ENCODE measurements around the gene DPH2. TPM values are rescaled to one million over a fixed set of nuclear protein-coding genes. Genes with fewer than 3 reads are reported as not detected.

The DPH2 gene
- total RNA-seq, 4 donors from 2014 or later = 10.4 to 16.8 (median 12.3) TPM

DNA sequence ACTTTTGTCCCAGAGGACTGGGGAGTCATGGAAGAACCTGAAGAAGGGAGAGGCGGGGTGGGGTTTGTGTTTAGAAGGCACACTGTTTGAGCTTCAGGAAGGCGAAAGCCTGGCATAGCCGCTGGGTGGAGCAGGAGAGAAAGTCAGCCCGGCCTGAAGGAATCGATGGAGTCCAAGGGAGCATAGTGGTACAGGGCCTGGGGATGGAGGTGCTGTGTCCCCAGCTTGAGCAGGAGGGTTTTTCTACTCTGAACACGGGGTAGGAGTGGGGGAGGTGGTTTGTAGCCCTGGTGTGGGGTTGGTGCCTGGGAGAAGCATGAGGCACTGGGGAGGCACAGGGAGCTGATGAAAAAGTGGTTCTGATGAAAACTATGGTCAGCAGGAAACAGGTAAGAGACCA lies 16.9 kb downstream of the DPH2 start:
- TF ChIP-seq, protein P1, sequence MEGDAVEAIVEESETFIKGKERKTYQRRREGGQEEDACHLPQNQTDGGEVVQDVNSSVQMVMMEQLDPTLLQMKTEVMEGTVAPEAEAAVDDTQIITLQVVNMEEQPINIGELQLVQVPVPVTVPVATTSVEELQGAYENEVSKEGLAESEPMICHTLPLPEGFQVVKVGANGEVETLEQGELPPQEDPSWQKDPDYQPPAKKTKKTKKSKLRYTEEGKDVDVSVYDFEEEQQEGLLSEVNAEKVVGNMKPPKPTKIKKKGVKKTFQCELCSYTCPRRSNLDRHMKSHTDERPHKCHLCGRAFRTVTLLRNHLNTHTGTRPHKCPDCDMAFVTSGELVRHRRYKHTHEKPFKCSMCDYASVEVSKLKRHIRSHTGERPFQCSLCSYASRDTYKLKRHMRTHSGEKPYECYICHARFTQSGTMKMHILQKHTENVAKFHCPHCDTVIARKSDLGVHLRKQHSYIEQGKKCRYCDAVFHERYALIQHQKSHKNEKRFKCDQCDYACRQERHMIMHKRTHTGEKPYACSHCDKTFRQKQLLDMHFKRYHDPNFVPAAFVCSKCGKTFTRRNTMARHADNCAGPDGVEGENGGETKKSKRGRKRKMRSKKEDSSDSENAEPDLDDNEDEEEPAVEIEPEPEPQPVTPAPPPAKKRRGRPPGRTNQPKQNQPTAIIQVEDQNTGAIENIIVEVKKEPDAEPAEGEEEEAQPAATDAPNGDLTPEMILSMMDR (IDR thresholded peaks at IDR 0.05; ENCODE audit: low read depth) = no peak

DNA sequence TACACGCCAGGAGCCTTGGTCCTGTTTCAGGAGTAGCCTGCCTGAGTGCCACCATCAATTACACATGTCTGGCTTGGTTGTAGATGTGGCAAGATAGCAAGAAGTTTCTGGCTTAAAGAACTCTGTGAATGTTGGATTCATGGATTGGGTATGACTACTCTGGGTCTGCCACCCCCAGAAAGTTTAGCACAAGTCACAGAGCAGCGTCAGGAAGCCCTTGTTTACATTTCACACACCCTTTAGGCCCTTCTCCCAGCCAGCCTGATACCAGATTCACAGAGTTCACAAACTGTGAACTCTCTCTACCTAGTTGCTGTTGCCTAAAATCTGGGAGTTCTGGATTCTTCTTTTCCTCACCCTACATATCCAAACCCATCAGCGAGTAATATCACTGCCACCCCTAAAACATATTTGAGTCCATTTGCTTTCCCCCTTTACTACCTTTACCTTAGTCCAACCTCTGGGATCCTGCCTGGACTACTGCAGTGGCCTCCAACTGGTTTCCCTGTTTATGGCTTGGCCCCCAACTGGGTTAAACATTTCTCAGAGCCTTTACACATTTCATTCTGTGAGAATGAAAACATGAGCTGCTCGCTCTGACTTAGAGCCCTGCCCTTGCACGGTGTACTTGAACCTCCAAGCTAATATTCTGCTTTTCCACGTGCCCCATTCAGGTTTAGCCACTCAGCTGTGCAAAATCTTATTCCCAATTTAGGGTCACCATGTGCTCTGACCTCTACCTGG lies 17.5 kb downstream of the DPH2 start:
- TF ChIP-seq, protein P1 (IDR thresholded peaks at IDR 0.05; ENCODE audit: low read depth) = no peak

DNA sequence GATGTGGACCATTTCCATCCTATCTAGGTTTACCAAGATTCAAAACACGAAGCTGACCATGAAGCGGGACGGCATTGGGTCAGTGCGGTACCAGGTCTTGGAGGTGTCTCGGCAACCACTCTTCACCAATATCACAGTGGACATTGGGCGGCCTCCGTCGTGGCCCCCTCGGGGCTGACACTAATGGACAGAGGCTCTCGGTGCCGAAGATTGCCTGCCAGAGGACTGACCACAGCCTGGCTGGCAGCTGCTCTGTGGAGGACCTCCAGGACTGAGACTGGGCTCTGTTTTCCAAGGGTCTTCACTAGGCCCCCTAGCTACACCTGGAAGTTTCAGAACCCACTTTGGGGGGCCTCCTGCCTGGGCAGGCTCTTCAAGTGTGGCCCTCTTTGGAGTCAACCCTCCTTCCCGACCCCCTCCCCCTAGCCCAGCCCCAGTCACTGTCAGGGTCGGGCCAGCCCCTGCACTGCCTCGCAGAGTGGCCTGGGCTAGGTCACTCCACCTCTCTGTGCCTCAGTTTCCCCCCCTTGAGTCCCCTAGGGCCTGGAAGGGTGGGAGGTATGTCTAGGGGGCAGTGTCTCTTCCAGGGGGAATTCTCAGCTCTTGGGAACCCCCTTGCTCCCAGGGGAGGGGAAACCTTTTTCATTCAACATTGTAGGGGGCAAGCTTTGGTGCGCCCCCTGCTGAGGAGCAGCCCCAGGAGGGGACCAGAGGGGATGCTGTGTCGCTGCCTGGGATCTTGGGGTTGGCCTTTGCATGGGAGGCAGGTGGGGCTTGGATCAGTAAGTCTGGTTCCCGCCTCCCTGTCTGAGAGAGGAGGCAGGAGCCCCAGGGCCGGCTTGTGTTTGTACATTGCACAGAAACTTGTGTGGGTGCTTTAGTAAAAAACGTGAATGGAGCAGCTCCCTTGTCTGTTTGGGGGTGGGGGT lies 20.7 kb downstream of the DPH2 start:
- TF ChIP-seq, protein P1 (IDR thresholded peaks at IDR 0.05; ENCODE audit: low read depth) = no peak

DNA sequence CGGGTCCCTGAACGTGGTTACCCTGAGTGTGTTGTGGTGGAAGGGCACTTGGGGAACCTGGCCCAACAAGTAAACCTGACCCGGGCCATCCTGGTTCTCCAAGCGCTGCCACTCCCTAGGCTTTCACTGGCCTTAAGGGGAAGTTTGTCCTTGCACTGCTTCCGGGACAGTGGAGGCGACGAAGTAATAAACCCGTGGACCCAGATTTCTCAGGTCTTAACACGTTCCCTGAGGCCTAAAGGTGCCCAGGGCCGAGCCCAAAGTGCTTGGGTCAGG lies 21.3 kb downstream of the DPH2 start:
- TF ChIP-seq, protein P1 (IDR thresholded peaks at IDR 0.05; ENCODE audit: low read depth) = no peak

DNA sequence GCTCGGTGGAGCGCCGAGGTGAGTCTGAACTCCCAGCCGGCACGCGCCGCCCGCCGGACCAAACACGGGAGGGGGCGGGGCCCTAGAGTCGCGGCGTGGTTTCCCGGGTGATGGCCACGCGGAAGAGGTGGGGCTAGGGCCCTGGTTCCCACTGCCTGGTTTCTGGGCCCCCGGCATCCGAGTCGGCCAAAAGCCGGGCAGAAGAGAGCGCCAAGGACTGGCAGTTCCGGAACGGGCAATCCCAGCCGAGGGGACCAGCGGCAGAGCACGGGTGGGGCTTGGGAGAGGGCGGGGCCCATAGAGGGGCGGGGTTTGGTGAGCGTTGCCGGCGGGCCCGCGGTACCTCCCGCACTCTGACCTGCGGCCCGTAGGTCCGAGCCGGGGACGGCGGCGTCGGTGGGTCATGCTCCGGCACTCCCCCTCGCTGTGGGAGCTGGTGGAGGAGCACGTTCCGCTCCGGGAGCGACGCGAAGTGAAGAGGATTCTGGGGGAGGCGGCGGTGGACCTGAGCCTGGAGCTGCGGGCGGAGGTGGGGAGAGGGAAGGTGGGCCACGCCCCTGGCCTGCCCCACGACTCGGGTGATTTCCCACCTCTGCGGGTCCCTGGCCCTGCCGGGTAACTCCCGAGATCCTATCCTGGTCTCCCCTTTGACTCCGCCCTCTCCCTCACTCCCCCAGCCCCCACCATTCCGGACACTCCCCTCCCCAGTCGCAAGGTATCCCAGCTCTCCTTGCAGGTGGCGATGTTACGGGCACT lies 21.8 kb downstream of the DPH2 start, which contains the start of gene CCDC24:
TSS of gene CCDC24 (plus strand) at position 124 of the 756 bp plus-strand sequence. CDS start at position 404, 280 bp downstream.
- TF ChIP-seq, protein P1 (IDR thresholded peaks at IDR 0.05; ENCODE audit: low read depth) = no peak

DNA sequence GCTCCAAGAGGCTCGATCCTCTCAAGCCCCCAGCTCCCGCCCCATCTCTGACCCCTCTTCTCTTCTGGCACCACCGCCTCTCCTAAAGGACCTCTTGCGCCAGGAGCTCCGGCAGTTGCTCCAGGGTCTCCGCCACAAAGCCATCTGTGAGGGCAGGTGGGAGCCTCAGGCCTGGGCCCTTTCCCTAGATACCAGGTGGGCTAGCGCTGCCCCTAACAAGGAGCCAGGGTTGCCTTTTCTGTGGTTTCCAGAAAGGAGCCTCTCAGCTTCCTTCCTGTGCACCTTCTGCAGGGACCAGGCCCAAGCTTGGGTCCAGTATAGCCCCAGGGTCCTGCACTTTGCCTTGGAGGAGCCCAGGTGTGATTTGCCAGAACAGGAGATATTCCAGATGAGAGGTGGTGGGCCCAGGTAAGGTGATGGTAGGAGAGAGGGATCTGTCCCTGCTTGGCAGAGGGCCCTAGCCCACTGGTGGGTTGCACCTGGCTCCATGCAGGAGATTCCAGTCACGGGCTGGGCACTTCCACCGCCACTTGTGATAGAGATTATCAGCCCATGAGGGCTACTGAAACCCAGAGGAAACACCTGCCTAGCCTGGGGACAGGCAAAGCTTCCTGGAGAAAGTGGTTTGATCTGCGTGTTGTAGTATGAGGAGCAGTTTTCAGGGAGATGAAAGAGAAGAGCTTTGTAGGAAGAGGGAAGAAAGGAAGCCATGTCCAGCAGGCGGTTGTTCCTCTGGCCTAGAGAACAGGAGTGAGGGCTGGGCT lies 22.6 kb downstream of the DPH2 start:
- TF ChIP-seq, protein P1 (IDR thresholded peaks at IDR 0.05; ENCODE audit: low read depth) = no peak

All from subcutaneous adipose tissue (tissue), 4 donors.